Measurements from ENCODE around the gene NR4A3. TPM values are rescaled to one million over a fixed set of nuclear protein-coding genes. Genes with fewer than 3 reads are reported as not detected.

NR4A3 gene
- total and polyA plus RNA-seq, 2 donors (not counting 1 experiment from before 2014, with no cell fraction given), result 8.2 to 9.1 TPM

- H3K27me3 ChIP-seq (ENCODE audit: control insufficient read depth, insufficient read depth, low read length), result no peaks in the 10 kb centered on the region
- TF ChIP-seq EZH2 (IDR thresholded peaks at IDR 0.05; ENCODE audit: low read length, missing control alignments) (no peak), CTCF (conservative IDR thresholded peaks at IDR 0.05 in 1 of 2, IDR thresholded peaks at IDR 0.05 in 1 of 2; ENCODE audit: low read depth in 1 of 2, low read length in 2 of 2) (no peak)
- H3K36me3 ChIP-seq (ENCODE audit: control insufficient read depth, insufficient read depth, low read length), result no peaks in the 10 kb centered on the region
- H3K4me3 ChIP-seq (replicated peaks in 1 of 4; ENCODE audit: control extremely low read depth in 1 of 4, insufficient read depth in 1 of 4, low read depth in 3 of 4, low read length in 4 of 4), result no peak overlapping the region
- H3K4me2 ChIP-seq (ENCODE audit: extremely low read depth, insufficient read depth, low read length), result no peak overlapping the region
- H3K4me1 ChIP-seq (ENCODE audit: control insufficient read depth, extremely low read depth, insufficient read depth, low read length), result no peaks in the 10 kb centered on the region
- peak in 1 of 2 donors; percentile 36 for DNase-seq (ENCODE audit: low read depth in 2 of 2)
- no peaks in the 10 kb centered on the region for H3K9me3 ChIP-seq (ENCODE audit: control insufficient read depth, insufficient read depth, low read depth, low read length)
- H2AFZ ChIP-seq (ENCODE audit: low read length), result no peak overlapping the region
- no peaks in the 10 kb centered on the region for H4K20me1 ChIP-seq (ENCODE audit: control insufficient read depth, extremely low read depth, insufficient read depth, low read length)
- no peaks in the 10 kb centered on the region for H3K79me2 ChIP-seq (ENCODE audit: control insufficient read depth, insufficient read depth, low read length)
- H3K27ac ChIP-seq (ENCODE audit: insufficient read depth, low read length), result no peak overlapping the region
- no peak overlapping the region for H3K9ac ChIP-seq (ENCODE audit: insufficient read depth, low read length)
Observed at GRCh38 chr9:99878651-99879050, 57.0 kb downstream of the NR4A3 start.

DNA sequence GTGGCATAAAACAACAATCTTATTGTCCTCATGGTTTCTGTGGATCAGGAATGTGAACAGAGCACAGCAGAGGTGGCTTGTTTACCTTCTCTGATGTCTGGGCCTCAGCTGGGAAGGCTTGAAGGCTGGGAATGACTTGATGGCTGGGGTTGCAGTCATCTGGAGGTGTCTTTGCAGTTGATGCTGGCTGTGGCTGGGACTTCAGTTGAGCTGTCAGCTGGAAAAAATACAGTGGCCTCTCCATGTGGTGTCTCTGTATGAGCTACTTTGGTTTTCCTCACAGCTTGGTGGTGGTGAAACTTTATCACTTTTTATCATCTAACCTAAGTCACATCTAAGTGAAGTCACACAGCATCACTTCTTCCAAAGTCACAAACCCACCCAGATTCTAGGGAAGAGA, 60.1 kb downstream of the NR4A3 start:
- Histone ChIP-seq H3K9me3 (ENCODE audit: control insufficient read depth, insufficient read depth, low read depth, low read length) (no peaks in the 10 kb centered on the region), H2AFZ (ENCODE audit: low read length) (no peak overlapping the region), H3K27me3 (ENCODE audit: control insufficient read depth, insufficient read depth, low read length) (no peaks in the 10 kb centered on the region), H3K9ac (ENCODE audit: insufficient read depth, low read length) (no peak overlapping the region), H3K4me3 (replicated peaks in 1 of 4; ENCODE audit: control extremely low read depth in 1 of 4, insufficient read depth in 1 of 4, low read depth in 3 of 4, low read length in 4 of 4) (no peak overlapping the region), H3K36me3 (ENCODE audit: control insufficient read depth, insufficient read depth, low read length) (no peaks in the 10 kb centered on the region), H3K4me2 (ENCODE audit: extremely low read depth, insufficient read depth, low read length) (no peak overlapping the region), H3K4me1 (ENCODE audit: control insufficient read depth, extremely low read depth, insufficient read depth, low read length) (no peaks in the 10 kb centered on the region), H3K27ac (ENCODE audit: insufficient read depth, low read length) (no peak overlapping the region), H4K20me1 (ENCODE audit: control insufficient read depth, extremely low read depth, insufficient read depth, low read length) (no peaks in the 10 kb centered on the region), H3K79me2 (ENCODE audit: control insufficient read depth, insufficient read depth, low read length) (no peaks in the 10 kb centered on the region)
- DNase-seq (ENCODE audit: low read depth in 2 of 2), result no peak
- TF ChIP-seq CTCF (conservative IDR thresholded peaks at IDR 0.05 in 1 of 2, IDR thresholded peaks at IDR 0.05 in 1 of 2; ENCODE audit: low read depth in 1 of 2, low read length in 2 of 2) (no peak), EZH2 (IDR thresholded peaks at IDR 0.05; ENCODE audit: low read length, missing control alignments) (no peak)

DNA sequence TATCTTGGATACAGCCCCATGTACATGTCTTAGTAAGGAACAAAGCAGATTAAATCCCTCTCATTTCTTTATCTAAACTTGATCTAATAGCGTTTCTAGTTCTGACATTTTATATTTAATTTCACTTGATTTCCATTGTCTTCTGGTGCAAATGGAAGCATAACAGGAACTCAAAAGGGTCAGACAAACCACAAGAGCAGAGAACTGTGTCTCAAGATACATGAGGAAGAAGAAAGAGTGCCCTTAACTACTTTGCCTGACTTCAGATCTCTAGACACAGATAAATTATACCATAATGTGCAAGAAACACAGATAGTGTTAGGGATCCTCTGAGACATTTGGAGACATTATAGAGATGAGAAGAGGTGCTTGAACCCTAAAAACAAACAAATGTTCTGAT, 64.1 kb downstream of the NR4A3 start:
- Histone ChIP-seq H3K4me3 (replicated peaks in 1 of 4; ENCODE audit: control extremely low read depth in 1 of 4, insufficient read depth in 1 of 4, low read depth in 3 of 4, low read length in 4 of 4) (no peak overlapping the region), H3K9me3 (ENCODE audit: control insufficient read depth, insufficient read depth, low read depth, low read length) (no peaks in the 10 kb centered on the region), H3K36me3 (ENCODE audit: control insufficient read depth, insufficient read depth, low read length) (no peaks in the 10 kb centered on the region), H3K79me2 (ENCODE audit: control insufficient read depth, insufficient read depth, low read length) (no peaks in the 10 kb centered on the region), H3K4me2 (ENCODE audit: extremely low read depth, insufficient read depth, low read length) (no peak overlapping the region), H4K20me1 (ENCODE audit: control insufficient read depth, extremely low read depth, insufficient read depth, low read length) (no peaks in the 10 kb centered on the region), H3K9ac (ENCODE audit: insufficient read depth, low read length) (no peak overlapping the region), H2AFZ (ENCODE audit: low read length) (no peak overlapping the region), H3K27ac (ENCODE audit: insufficient read depth, low read length) (no peak overlapping the region), H3K4me1 (ENCODE audit: control insufficient read depth, extremely low read depth, insufficient read depth, low read length) (no peaks in the 10 kb centered on the region), H3K27me3 (ENCODE audit: control insufficient read depth, insufficient read depth, low read length) (no peaks in the 10 kb centered on the region)
- DNase-seq (ENCODE audit: low read depth in 2 of 2), result no peak
- TF ChIP-seq EZH2 (IDR thresholded peaks at IDR 0.05; ENCODE audit: low read length, missing control alignments), result no peak
- TF ChIP-seq CTCF (conservative IDR thresholded peaks at IDR 0.05 in 1 of 2, IDR thresholded peaks at IDR 0.05 in 1 of 2; ENCODE audit: low read depth in 1 of 2, low read length in 2 of 2), result no peak

Data from fibroblast of lung (primary cell).